T follicular helper cell (primary cell): ENCODE results near the gene COL24A1.
"Not testable (repeated sequence)": the region's sequence is repeated elsewhere in the genome, so short reads cannot be mapped to it uniquely, and the experiment has no call there.

Source experiments
- DNase-seq: peaks from one replicate; pipeline ENCODE4 v3.0.0-alpha.2; 2020; ENCODE audit warnings: low read depth

Gene COL24A1

GRCh38 chr1:85991261-85991660 is 165.3 kb downstream of the COL24A1 start:
- no peak for DNase-seq

GRCh38 chr1:85984636-85985035 is 171.9 kb downstream of the COL24A1 start:
- no peak for DNase-seq

GRCh38 chr1:85983316-85983715 is 173.3 kb downstream of the COL24A1 start:
- no peak for DNase-seq

GRCh38 chr1:85976516-85977205 is 179.9 kb downstream of the COL24A1 start:
- DNase-seq, result no peak

GRCh38 chr1:85975912-85976371 is 180.6 kb downstream of the COL24A1 start:
- no peak for DNase-seq

- no peak for DNase-seq
These were observed 194.1 kb downstream of the COL24A1 start for GRCh38 chr1:85962457-85962856.

- DNase-seq, result no peak
These were observed 198.8 kb downstream of the COL24A1 start for GRCh38 chr1:85957760-85958159.

GRCh38 chr1:85955218-85955617 is 201.4 kb downstream of the COL24A1 start:
- not testable (repeated sequence) for DNase-seq

- DNase-seq, result no peak
These were observed 204.1 kb downstream of the COL24A1 start for GRCh38 chr1:85952460-85952859.

GRCh38 chr1:85947186-85947585 is 209.4 kb downstream of the COL24A1 start:
- DNase-seq, result no peak

- DNase-seq, result no peak
These were observed 212.6 kb downstream of the COL24A1 start for GRCh38 chr1:85943945-85944344.

GRCh38 chr1:85943526-85943925 is 213.0 kb downstream of the COL24A1 start:
- no peak for DNase-seq

- no peak for DNase-seq
These were observed 215.8 kb downstream of the COL24A1 start for GRCh38 chr1:85940656-85941306.

- no peak for DNase-seq
These were observed 217.7 kb downstream of the COL24A1 start for GRCh38 chr1:85938829-85939228.

GRCh38 chr1:85936470-85936869 is 220.1 kb downstream of the COL24A1 start:
- no peak for DNase-seq

GRCh38 chr1:85936057-85936456 is 220.5 kb downstream of the COL24A1 start:
- DNase-seq, result no peak

- no peak for DNase-seq
These were observed 221.3 kb downstream of the COL24A1 start for GRCh38 chr1:85935234-85935633.

GRCh38 chr1:85934516-85934915 is 222.1 kb downstream of the COL24A1 start:
- DNase-seq, result no peak

GRCh38 chr1:85933961-85934360 is 222.6 kb downstream of the COL24A1 start:
- DNase-seq, result no peak

GRCh38 chr1:85911742-85912141 is 244.8 kb downstream of the COL24A1 start:
- no peak for DNase-seq

GRCh38 chr1:85900921-85901320 is 255.7 kb downstream of the COL24A1 start:
- no peak for DNase-seq

- no peak for DNase-seq
These were observed 257.7 kb downstream of the COL24A1 start for GRCh38 chr1:85898861-85899260.

- no peak for DNase-seq
These were observed 261.9 kb downstream of the COL24A1 start for GRCh38 chr1:85894651-85895050.

- no peak for DNase-seq
These were observed 264.2 kb downstream of the COL24A1 start for GRCh38 chr1:85892366-85892765.
